HTERT RPE-1 (cell line): Measurements from ENCODE around the gene C1orf210.

Source experiments
- in situ Hi-C: fragments of 300-500 bp; cut with MboI; formaldehyde crosslinking; loops from 4 replicates; pipeline ENCODE4 v1.14.3; 2020; ENCODE audit warnings: low sequenced_read_pairs

The C1orf210 gene

DNA sequence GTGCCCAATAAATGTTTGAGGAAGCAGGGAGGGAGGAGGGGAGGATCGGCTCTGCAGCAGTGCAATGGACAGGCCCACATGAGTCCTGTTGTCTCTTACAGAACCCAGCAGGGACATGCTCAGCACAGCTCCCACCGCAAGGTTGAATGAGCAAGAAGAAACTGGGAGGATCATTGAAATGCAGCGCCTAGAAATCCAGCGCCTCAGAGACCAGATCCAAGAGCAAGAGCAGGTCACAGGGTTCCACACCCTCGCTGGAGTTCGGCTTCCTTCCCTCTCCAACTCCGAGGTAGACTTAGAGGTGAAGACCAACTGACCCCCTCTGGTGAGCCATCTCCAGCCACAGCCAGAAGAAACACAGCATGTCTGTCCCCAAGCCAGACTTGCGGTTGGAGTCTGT, 31.5 kb downstream of the C1orf210 start:
- in situ Hi-C loops = no loop called here

DNA sequence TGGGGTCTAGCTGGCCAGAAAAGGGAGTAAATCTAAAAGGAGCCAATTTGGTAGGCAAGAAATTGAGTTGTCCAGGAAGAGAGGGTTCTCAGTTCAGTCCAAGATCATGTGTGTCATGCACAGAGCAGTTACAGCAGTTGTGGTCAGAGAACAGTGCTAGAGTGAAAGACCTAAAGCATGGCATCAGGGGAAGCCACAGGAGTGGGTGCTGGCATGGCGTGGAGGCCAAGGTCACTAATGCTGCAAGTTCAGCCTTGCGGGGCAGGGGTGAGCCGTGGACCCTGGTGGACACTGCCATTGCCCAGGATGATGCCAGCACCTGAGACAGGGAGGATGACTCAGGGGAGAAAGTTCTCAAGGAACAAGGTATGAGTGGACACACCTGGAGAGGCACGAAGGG, 32.2 kb downstream of the C1orf210 start:
- in situ Hi-C loops = no loop called here

DNA sequence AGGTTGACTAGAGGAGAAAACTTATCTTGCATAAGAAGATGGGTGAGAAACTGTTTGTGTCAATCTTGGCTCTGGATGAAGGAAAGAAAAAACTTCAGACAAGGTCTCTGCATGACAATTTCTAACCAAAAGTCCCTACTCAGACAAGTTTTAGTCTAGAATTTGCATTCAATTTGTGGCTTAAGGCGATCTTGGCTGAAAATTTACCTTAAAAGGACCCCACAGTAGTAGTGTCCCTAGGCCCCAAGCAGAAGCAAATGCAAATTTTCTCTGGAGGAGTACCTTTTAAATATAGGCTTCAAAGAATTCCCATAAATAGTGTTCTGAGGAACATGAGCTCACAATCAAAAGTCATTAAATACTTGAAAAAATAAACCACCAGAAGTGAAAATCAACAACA, 33.2 kb downstream of the C1orf210 start:
- in situ Hi-C loops = no loop called here

DNA sequence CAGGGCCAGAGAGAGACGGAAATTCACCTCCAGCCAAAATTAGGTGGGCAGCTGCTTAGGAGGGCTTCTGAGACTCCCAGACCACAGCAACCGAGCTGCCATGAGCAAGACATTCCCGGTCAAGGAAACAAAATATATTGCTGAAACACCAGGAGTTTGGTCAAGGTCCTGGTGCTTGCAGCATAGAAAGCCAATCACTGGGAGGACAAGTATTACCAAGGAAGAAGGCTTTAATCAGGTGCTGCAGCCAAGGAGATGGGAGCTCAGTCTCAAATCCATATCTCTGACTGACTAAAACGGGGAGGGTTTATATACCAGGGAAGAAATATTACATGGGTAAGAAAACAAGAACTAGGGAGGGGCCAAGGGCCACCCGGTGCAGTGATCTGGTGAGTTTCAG, 34.4 kb downstream of the C1orf210 start:
- in situ Hi-C loops = no loop called here

DNA sequence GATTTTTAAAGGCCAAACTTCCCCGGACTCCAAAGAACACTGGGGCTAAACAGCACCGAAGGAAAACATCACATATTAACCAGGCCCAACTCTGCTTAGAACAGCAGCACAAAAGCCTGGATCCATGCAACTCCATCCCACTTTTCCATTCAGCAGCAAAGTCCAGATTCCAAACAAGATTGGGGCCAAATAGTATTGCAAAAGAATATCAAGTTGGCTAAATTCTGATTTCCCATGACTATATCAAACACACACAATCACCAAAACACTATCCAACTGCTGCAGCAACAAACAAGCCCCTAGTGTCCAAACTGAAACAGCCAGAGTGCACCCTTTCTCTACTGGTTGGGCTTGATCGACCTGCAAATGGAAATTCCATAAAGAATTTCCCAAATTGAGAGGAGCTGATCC, 35.0 kb downstream of the C1orf210 start:
- in situ Hi-C loops = no loop called here

DNA sequence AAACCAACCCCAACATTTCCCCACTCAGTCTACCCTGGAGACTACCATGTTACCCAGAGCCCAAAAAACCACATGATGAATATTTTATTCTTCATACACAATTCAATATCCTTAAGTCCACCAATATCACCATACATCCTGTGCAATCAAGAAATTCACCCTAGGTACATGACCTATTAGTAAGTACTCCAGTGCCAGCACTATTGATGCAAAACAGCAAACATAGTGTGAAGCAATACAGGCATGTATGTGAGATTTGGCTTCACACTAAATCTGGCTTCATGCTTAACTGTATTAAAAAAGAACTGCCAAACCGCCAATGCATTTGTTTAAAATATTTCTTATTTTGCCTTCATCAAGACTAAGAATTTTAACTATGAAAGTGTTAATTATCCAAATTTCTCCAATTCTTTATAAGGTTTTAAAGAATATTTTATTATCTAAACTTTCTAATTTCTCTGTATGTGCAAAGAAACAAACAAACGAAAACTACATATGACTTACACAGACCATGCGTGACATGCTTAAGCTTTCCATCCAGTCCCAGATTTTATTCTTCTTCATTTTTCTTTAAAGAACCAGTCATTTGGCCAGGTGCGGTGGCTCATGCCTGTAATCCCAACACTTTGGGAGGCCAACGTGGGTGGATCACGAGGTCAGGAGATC, 38.0 kb downstream of the C1orf210 start:
- in situ Hi-C loops = no loop called here

DNA sequence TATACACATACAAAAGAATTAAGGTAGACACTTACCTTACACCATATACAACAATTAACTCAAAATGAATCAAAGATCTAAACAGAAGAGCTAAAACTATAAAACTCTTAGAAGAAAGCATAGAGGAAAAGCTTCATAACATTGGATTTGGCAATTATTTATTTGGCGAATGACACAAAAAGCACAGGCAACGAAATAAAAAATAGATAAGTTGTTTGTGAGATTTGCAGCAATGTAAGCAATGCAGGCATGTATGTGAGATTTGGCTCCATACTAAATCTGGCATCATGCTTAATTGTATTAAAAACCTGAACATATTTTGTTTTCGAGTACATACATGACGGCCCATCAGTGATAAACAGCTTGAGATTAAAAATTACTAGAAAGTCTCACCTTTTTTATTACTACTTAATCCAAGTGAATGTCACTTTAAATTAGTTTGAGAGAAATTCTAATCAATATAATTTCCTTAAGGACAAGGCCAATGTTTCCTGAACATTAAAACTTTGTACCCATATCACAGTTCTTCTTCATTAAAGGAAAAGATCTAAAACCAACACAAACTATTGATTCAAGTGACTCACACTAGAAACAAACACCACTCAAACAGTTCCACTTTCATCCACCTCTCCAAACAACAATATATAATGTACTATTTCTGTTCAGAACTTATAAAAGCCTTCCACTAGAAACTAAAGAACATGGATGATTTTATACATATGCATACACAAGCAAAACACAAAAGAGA, 38.7 kb downstream of the C1orf210 start:
- in situ Hi-C loops = no loop called here

DNA sequence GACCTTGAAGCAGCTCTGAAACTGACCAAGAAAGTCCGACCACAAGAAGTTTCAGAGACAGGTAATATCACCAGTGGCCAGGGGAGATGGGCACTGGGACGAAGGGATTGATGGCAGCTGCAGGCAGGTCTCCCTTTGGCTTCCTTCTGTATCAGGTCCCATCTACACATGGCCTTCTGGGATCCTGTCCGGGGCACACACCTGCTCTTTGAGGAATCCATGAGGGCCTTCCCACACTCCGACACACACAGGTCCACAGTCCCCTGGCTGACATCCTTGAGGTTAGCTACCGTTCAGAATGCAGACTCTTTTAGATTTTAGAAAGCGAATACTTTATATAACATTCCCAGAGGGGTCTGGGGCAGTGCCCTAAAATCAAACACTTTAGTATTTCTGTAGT, 42.1 kb downstream of the C1orf210 start:
- in situ Hi-C loops = no loop called here

DNA sequence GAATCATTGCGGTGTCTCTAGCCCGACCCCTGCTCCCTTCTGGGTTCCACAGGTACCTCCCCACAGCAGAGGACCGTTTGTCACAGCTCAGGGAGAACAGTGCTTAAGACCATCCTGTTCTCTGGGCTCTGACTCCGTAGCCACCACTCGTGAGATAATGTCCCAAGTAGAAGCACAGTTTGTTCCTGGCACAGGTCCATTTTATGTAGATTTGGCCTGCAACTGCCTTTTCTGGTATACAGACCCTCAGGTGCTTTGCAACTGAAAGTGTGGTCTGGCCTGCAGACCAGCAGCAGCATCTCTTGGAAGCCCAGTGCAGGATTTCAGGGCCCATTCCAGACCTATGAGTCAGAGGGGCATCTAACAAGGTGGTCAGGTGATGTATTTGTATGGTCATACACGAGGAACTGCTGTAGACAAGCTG, 44.0 kb downstream of the C1orf210 start:
- in situ Hi-C loops = no loop called here

DNA sequence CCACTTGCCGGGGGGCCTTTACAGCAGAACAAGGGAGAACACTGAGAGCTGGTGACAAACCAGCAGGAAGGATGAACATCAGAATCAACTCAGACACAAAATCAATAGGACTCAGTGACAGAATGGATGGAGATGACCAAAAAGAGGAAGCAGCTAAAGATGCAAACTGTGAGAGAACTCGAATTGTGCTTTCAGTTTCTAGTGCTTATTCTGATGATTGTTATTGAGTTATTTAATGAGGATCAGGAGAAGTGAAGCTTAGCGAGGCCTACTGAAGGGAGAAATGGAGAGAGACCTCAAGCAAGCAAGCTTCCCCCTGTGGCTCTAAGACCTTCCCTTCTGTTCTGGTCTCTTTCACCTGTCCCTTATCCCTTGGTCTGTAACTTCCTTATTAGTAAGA, 45.9 kb downstream of the C1orf210 start:
- in situ Hi-C loops = no loop called here

DNA sequence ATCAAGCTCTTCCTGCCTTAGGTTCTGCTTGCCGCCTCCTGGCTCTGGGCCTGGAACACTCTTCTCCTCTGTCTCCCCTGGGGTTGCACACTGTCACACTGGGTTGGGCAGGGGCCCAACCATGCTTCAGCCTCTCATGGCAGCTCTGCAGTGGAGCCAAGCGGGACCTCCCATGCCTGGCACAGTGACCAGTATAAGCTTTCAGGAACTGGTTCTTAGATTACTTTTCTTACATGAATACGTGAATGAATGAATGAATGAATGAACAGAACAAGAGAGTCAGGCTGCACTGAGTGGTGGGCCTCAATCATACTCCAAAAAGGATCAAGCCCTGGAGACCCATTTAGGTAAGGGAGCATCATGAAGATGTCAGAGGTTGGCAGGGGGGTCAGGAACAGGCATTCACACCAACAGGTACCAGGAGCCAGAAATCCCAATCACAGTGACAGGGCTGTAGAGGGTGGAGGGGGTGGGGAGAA, 46.4 kb downstream of the C1orf210 start:
- in situ Hi-C loops = no loop called here

DNA sequence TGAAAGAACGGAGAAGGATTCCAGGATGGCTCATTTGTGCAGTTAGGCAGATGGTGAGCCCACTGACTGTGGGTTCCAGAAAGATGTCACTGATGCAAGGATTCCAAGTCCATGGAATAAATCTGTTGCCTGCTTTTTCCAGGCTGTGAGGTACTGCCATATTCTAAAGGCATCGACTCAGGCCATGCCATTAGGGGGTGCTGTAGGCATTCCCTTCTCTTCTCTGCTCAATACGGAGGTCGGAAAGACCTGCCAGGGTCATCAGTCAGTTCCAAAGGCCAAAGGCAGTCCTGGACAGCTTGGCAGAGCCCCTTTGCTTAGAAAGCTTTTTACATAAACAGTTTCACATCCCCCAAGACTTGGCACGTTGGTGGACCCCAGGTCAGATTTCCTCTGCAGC, 47.3 kb downstream of the C1orf210 start:
- in situ Hi-C loops = no loop called here

DNA sequence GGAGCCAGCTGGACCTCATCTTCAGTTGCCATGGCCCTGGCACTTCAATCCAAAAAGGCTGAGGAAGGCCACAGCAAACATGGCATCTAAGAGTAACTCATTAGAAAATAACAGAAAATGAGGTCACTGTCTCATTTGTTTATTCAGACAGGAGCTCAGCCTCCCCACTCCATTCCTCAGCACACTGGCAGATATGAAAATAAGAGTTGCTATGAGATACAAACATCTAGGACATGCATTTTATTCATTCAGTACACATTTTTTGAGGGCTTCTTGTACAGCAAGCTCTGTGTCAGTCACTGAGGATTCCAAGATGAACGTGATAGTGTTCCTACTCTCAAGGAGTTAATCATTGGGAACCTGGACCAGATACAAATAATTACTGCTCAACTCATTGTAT, 48.3 kb downstream of the C1orf210 start:
- in situ Hi-C loops = no loop called here

DNA sequence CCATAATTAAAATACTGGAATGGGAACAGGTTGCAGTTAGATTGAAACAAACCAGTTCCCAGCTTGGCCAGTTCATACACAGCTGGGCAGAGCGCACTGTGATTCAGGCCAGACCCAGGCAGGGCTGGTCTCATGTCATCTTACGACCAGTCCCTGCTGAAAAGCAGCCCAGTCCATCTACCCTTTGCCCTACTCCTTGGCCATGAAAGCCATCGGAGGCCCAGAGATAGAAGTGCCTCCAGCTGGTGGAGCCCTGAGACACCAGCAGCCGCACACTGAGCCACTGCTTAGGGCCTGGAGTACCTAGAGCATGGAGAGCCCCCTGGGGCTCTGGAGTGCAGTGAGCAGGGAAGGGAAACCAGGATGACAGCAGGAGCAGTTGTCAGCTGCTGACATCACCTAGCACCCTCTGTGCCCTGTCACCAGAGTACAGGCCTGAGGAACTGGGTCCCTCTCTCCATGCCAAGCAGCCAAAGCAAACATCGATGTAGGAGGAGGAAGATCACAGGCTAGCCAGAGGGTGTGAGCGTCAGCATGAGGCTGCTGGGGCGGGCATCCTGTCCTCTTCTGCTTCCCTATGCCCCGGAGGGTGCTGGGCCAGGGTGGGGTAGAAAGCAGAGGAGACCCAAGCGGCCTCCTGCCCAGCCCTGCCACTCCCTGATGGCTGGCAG, 49.8 kb downstream of the C1orf210 start:
- in situ Hi-C loops = no loop called here

DNA sequence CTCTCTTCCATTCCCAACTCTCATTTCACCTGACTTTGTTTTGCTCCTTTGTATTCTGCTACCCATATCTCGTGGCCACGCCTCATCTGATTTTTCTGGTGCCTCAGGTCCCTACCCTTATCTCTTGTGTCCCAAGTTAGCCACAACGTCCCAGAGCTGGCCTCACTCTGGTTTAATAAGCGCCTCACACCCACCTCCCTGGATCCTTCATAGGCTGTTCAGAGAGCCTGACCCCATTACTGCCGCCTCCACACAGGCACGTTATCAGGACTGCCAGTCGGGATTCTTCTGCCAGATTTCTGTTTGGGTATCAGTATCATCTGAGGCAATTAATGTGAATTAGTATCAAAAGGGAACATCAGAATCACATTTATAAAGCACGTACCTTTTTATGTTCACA, 50.3 kb downstream of the C1orf210 start:
- in situ Hi-C loops = no loop called here

DNA sequence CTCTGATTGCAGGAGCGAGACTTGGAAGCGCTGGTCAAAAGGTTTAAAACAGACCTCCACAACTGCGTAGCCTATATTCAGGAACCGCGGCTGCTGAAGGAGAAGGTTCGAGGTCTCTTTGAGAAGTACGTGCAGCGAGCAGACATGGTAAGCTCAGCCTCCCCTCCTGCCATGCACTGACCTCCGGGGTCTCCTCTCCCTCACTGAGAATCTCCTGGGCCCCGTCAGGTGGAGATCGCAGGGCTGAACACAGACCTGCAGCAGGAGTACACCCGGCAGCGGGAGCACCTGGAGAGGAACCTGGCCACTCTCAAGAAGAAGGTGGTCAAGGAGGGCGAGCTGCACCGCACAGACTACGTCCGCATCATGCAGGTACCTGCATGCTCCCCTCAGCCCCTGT, 51.1 kb downstream of the C1orf210 start:
- in situ Hi-C loops = no loop called here

DNA sequence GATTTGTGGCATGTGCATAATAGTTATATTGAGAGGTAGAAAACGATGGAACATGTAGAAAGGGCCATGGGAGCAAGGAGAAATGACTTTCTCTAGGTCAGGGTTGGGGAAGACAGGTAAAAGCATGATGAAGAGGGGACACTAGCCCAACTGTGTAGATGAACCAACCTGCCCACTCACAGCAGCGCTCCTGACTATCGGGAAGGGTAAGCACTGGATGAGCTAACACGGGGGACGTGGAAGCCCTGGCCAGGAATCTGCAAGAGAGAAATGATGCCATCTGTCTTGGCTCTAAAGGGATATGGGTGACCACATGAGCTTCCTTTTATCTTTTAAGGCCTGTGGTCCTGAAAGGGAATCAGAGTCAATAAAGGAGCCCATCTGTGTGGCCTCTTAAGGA, 51.8 kb downstream of the C1orf210 start:
- in situ Hi-C loops = no loop called here

DNA sequence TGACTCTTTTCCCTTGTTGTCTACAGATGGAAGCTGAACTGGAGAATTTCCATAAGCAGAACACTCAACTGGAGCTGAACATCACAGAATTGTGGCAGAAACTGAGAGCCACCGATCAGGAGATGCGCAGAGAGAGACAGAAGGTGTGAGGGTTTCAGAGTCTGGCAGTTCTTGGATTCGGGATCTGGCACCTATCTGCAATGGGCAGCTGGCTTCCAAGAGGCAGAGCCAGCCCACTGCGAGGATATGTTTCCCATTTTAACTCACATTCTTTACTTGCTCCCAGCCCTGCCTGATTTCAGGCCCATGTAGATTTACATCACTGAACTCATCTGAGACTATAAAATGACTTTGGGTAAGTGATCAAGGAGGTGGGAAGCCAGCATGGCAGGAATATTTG, 52.9 kb downstream of the C1orf210 start:
- in situ Hi-C loops = no loop called here

DNA sequence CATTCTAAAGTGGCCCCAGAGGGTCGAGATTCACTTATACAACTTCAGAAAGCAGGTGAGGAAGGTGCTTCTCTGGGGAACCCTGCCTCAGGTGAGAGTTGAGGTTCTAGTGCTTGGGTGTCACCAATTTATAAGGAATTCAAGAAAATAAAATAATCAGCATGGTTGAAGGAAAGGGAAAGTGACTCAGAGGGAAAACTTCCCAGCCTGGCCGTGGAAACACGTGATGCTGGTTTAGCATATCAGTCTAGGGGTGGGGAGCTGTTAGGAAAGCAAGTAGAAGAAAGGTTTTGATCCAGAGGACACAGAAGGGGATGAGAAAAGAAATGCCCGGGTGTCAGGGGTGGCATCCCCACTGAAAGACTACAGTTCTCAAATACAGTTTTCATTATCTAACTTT, 53.3 kb downstream of the C1orf210 start:
- in situ Hi-C loops = no loop called here
